UCSD-AML1 (cell line): ENCODE data around the gene SLC18B1.
"Not testable (repeated sequence)": the region's sequence is repeated elsewhere in the genome, so short reads cannot be mapped to it uniquely, and the experiment has no call there.

Source experiments
- DNase-seq: peaks from one replicate; lab custom pipeline; 2025; ENCODE audit not compliant: unreplicated experiment; lab: John Stamatoyannopoulos, UW

The SLC18B1 gene

GRCh38 chr6:132800656-132801055 lies 2.2 kb upstream of the SLC18B1 start:
- no peak for DNase-seq

- peak; percentile 57 for DNase-seq
These were observed 567 bp upstream of the SLC18B1 start for GRCh38 chr6:132798869-132799538.

- DNase-seq = no peak
These were observed 3.0 kb downstream of the SLC18B1 start for GRCh38 chr6:132795461-132795860.

- DNase-seq = no peak
These were observed 5.9 kb downstream of the SLC18B1 start for GRCh38 chr6:132792510-132792909.

GRCh38 chr6:132790450-132790849 lies 8.0 kb downstream of the SLC18B1 start:
- no peak for DNase-seq

GRCh38 chr6:132789396-132789776 lies 9.1 kb downstream of the SLC18B1 start:
- DNase-seq = no peak

GRCh38 chr6:132788658-132789395 lies 9.6 kb downstream of the SLC18B1 start:
- no peak for DNase-seq

GRCh38 chr6:132785936-132786335 lies 12.5 kb downstream of the SLC18B1 start:
- DNase-seq = no peak

- no peak for DNase-seq
These were observed 17.6 kb downstream of the SLC18B1 start for GRCh38 chr6:132780770-132781371.

- DNase-seq = not testable (repeated sequence)
These were observed 20.6 kb downstream of the SLC18B1 start for GRCh38 chr6:132777881-132778280.

GRCh38 chr6:132768051-132768517 lies 30.4 kb downstream of the SLC18B1 start:
- DNase-seq = peak; percentile 74

- DNase-seq = no peak
These were observed 32.9 kb downstream of the SLC18B1 start for GRCh38 chr6:132765560-132765959.

- no peak for DNase-seq
These were observed 34.1 kb downstream of the SLC18B1 start for GRCh38 chr6:132764370-132764769.

- DNase-seq = peak; percentile 17
These were observed 35.2 kb downstream of the SLC18B1 start for GRCh38 chr6:132763269-132763668.

- DNase-seq = no peak
These were observed 38.2 kb downstream of the SLC18B1 start for GRCh38 chr6:132760256-132760655.

- no peak for DNase-seq
These were observed 39.7 kb downstream of the SLC18B1 start for GRCh38 chr6:132758689-132759088.

- DNase-seq = no peak
These were observed 46.2 kb downstream of the SLC18B1 start for GRCh38 chr6:132752255-132752654.

GRCh38 chr6:132751828-132752227 lies 46.6 kb downstream of the SLC18B1 start:
- DNase-seq = no peak

- DNase-seq = no peak
These were observed 47.1 kb downstream of the SLC18B1 start for GRCh38 chr6:132751306-132751705.

- DNase-seq = no peak
These were observed 47.8 kb downstream of the SLC18B1 start for GRCh38 chr6:132750455-132751248.

GRCh38 chr6:132749111-132749510 lies 49.3 kb downstream of the SLC18B1 start:
- no peak for DNase-seq
